K562 (cell line): Measurements from ENCODE around the gene PLA2G4A. TPM values are rescaled to one million over a fixed set of nuclear protein-coding genes. Genes with fewer than 3 reads are reported as not detected.

Experiments
- ATAC-seq: fragments of 200-7000 bp; cut with Tn5 transposase; 3 replicates; pipeline ENCODE4 v1.9.1; 2020; ENCODE audit warnings: moderate library complexity
- BruUV-seq: library from RNA; stranded (reverse); fragments of 400-500 nt; replicated peaks from 2 replicates; lab custom pipeline; 2021; lab: Mats Ljungman, UMichigan
- CTCF ChIA-PET: fragments of 300-600 bp; formaldehyde crosslinking; extraction: SDS; loops from one replicate; lab custom pipeline; 2021; ENCODE audit warnings: low intra/inter-chr PET ratio; lab: Yijun Ruan, JAX
- POLR2A ChIA-PET: fragments of 300-600, 350-650 bp; sonication (Branson Sonifier 250); formaldehyde crosslinking; extraction: SDS; loops from one replicate; lab custom pipeline; 2021; ENCODE audit warnings: antibody characterized with exemption, inconsistent platforms; lab: Yijun Ruan, JAX
- DNase-seq, 4 experiments: peaks; one replicate each; pipeline versions ENCODE4 v3.0.0 to v3.0.0-alpha.2; 2011 to 2018; ENCODE audit warnings: low spot score in 3 of 4, mixed read lengths in 3 of 4; ENCODE audit errors: extremely low read depth in 1 of 4
- FAIRE-seq: peaks from 2 replicates; lab custom pipeline; 2011; peaks lifted over from hg19 to GRCh38; lab: Jason Lieb, UNC
- H2AFZ ChIP-seq: 2 replicates; pipeline ENCODE4 v1.6.0; 2011; ENCODE audit warnings: low read depth, low read length, control low read depth, inconsistent platforms
- H3K27ac ChIP-seq: fragments of 200-600 bp; 3 replicates; pipeline ENCODE4 v1.8.0; 2011; ENCODE audit warnings: low read depth, mild to moderate bottlenecking, control low read depth, inconsistent platforms, low read length, moderate library complexity, mixed read lengths; ENCODE audit errors: extremely low read depth
- H3K27me3 ChIP-seq, 2 experiments: fragments of 300-600 bp in 1 of 2; 2 replicates in 1 of 2; 3 replicates in 1 of 2; pipeline versions ENCODE4 v1.6.0 to v1.8.0; 2011; ENCODE audit warnings: inconsistent platforms in 2 of 2, low read length in 2 of 2, mild to moderate bottlenecking in 1 of 2, mixed read lengths in 1 of 2, moderate library complexity in 1 of 2; ENCODE audit not compliant: control insufficient read depth in 2 of 2, insufficient read depth in 2 of 2
- H3K36me3 ChIP-seq: fragments of 300-600 bp; 3 replicates; pipeline ENCODE4 v1.8.0; 2011; ENCODE audit warnings: mild to moderate bottlenecking, low read length, inconsistent platforms; ENCODE audit not compliant: control insufficient read depth, insufficient read depth
- H3K4me1 ChIP-seq, 2 experiments: fragments of 200-600 bp in 1 of 2; replicated peaks in 1 of 2; 2 replicates in 1 of 2; 3 replicates in 1 of 2; pipeline versions ENCODE4 v1.5.1 to v1.8.0; 2011; ENCODE audit warnings: inconsistent platforms in 2 of 2, low read length in 2 of 2, mild to moderate bottlenecking in 1 of 2, mixed read lengths in 1 of 2, moderate library complexity in 1 of 2; ENCODE audit not compliant: control insufficient read depth in 2 of 2, insufficient read depth in 2 of 2
- H3K4me2 ChIP-seq: 2 replicates; pipeline ENCODE4 v1.6.1; 2011; ENCODE audit warnings: low read length, control low read depth, inconsistent platforms, mixed read lengths; ENCODE audit not compliant: insufficient read depth
- H3K4me3 ChIP-seq: fragments of 200-600 bp; sonication (generic), shearing (Covaris generic); 2 replicates; pipeline ENCODE4 v1.5.1; 2016; ENCODE audit warnings: control low read depth, inconsistent platforms
- H3K79me2 ChIP-seq: fragments of 200-600 bp; 3 replicates; pipeline ENCODE4 v1.8.0; 2011; ENCODE audit warnings: low read length, inconsistent platforms; ENCODE audit not compliant: control insufficient read depth, insufficient read depth
- H3K9ac ChIP-seq, 2 experiments: 2 replicates each; pipeline versions ENCODE4 v1.6.0 to v1.6.1; 2011; ENCODE audit warnings: low read depth in 2 of 2, low read length in 2 of 2, control low read depth in 1 of 2, inconsistent platforms in 1 of 2, mild to moderate bottlenecking in 1 of 2, mixed read lengths in 1 of 2; ENCODE audit not compliant: insufficient read depth in 1 of 2
- H3K9me1 ChIP-seq: one replicate; pipeline ENCODE4 v1.6.0; 2011; ENCODE audit warnings: inconsistent platforms, mild to moderate bottlenecking, low read length, moderate library complexity; ENCODE audit not compliant: control insufficient read depth, insufficient read depth
- H3K9me3 ChIP-seq: replicated peaks from 2 replicates; pipeline ENCODE4 v1.5.1; 2011; ENCODE audit warnings: low read depth, low read length, inconsistent platforms; ENCODE audit not compliant: control insufficient read depth, insufficient read depth
- H4K20me1 ChIP-seq: replicated peaks from 2 replicates; pipeline ENCODE4 v1.6.1; 2011; ENCODE audit warnings: low read length, inconsistent platforms, mixed read lengths; ENCODE audit not compliant: control insufficient read depth, insufficient read depth
- ELF2 ChIP-seq: fragments of 250-450 bp; sonication (Bioruptor Pico); IDR thresholded peaks from 2 replicates; pipeline ENCODE4 v1.5.0; 2021; ENCODE audit warnings: mild to moderate bottlenecking
- GABPA ChIP-seq: fragments of 200-800 bp; sonication (Bioruptor generic); conservative IDR thresholded peaks from 2 replicates; pipeline ENCODE4 v1.6.1; 2016; ENCODE audit warnings: low read depth, missing genetic modification characterization, missing compliant biosample characterization
- SRSF9 ChIP-seq: fragments of 200-400 bp; formaldehyde crosslinking; IDR thresholded peaks from 2 replicates; pipeline ENCODE4 v1.6.1; 2017; ENCODE audit warnings: low read depth, low read length, borderline replicate concordance
- ZNF780A ChIP-seq: fragments of 250-450 bp; sonication (Bioruptor Pico); IDR thresholded peaks from 2 replicates; pipeline ENCODE4 v1.5.0; 2021; ENCODE audit warnings: mild to moderate bottlenecking
- WGBS: fragments of 100-300 bp; shearing (Covaris generic); methylation state at CpG from one replicate; pipeline ENCODE4 v1.1.6; 2016; ENCODE audit warnings: low coverage, mixed read lengths; ENCODE audit not compliant: insufficient coverage; ENCODE audit errors: missing lambda C conversion rate; 5-methylcytosine and 5-hydroxymethylcytosine counted together
- in situ Hi-C: fragments of 300-500 bp; cut with MboI; formaldehyde crosslinking; loops from 4 replicates; pipeline ENCODE4 v1.15.0; 2018; ENCODE audit warnings: inconsistent platforms, mixed read lengths
- intact Hi-C: fragments of 100-400 bp; cut with micrococcal nuclease; formaldehyde crosslinking; loops from 2 replicates; pipeline ENCODE4 v1.14.2; 2022
- polyA plus RNA-seq, 8 experiments: library from polyadenylated mRNA; depleted of rRNA in 4 of 8; stranded (reverse) in 5 of 8; unstranded in 3 of 8; fragments of >200 nt; fragmentation: Nextera tagmentation in 2 of 8; fragmentation: Illumina TruSeq in 1 of 8; extraction: Ambion mirVana in 2 of 8; extraction: Trizol in 1 of 8; gene quantifications; 2 replicates each; pipeline versions ENCODE4 v1.2.1 to v1.2.3, GENCODE V29; 2011 to 2014; ENCODE audit warnings: inconsistent platforms in 1 of 8, missing spikeins in 1 of 8
- total RNA-seq, 7 experiments: library from RNA; depleted of rRNA in 6 of 7; stranded (reverse); fragments of >200 nt in 6 of 7; fragmentation: Illumina TruSeq in 2 of 7; extraction: Trizol in 2 of 7; gene quantifications; 2 replicates each; pipeline versions ENCODE4 v1.2.1 to v1.2.3, GENCODE V29; 2011 to 2021; ENCODE audit warnings: low replicate concordance in 1 of 7
- TF ChIP-seq, protein P1 (sequence below): sonication (generic); IDR thresholded peaks from 2 replicates; pipeline ENCODE4 v1.6.1; 2016

PLA2G4A gene
- total and polyA plus RNA-seq, 9 of the 15 experiments (the other 6 are each of a cell fraction or from before 2014, with no cell fraction given): 0.04 to 0.71 (median 0.22) TPM; not detected in 4

- TF ChIP-seq SRSF9 (no peak), ELF2 (CRISPR knock-in tag) (no peak), GABPA (tag) (no peak), ZNF780A (CRISPR knock-in tag) (no peak)
- TF ChIP-seq, all 486 proteins: peak for 0
Observed at GRCh38 chr1:186843931-186844330, 15.2 kb downstream of the PLA2G4A start (continued).

DNA sequence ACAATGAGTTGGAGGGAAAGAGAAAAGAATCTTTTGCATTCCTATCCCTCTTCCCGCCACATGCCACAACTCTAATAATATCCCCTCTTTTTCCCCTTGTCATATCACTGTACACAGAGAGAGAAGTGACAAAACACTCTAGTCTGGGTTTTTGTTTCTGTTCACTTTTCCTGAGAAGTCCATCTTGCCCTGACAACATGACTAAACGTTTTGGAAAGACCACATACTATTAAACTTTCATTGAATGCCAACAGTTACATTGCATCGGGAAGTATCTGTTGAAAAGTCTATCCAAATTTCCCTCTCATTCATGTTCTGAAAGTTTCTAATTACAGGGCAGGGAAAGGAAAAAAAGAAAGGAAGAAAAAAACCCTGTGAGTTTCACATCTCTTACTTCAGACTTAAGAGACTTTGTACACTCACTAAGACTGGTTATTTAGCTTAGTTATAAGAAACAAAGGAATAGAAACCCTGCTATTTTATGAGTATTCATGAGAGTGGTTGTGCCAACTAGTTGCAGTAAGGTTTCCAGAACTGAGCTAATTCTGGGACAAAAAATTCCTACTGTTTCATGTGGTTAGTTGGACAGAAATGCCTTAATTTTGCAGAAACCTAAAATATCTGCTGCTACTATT is 16.9 kb downstream of the PLA2G4A start:
- ChIA-PET POLR2A (no interaction called here), CTCF (no interaction called here)
- BruUV-seq: no TSS peak
- Histone ChIP-seq H3K27ac (no peak overlapping the region), H3K4me1 (no peaks in the 10 kb centered on the region), H3K9me3 (no peaks in the 10 kb centered on the region), H3K36me3 (no peaks in the 10 kb centered on the region), H4K20me1 (no peaks in the 10 kb centered on the region), H3K9me1 (no peaks in the 10 kb centered on the region), H3K9ac (no peak overlapping the region), H3K27me3 (no peaks in the 10 kb centered on the region), H3K4me3 (no peak overlapping the region), H3K79me2 (no peaks in the 10 kb centered on the region), H2AFZ (no peak overlapping the region), H3K4me2 (no peak overlapping the region)
- FAIRE-seq: no peak
- TF ChIP-seq, protein P1, sequence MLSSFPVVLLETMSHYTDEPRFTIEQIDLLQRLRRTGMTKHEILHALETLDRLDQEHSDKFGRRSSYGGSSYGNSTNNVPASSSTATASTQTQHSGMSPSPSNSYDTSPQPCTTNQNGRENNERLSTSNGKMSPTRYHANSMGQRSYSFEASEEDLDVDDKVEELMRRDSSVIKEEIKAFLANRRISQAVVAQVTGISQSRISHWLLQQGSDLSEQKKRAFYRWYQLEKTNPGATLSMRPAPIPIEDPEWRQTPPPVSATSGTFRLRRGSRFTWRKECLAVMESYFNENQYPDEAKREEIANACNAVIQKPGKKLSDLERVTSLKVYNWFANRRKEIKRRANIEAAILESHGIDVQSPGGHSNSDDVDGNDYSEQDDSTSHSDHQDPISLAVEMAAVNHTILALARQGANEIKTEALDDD: no peak
- no peak for DNase-seq
- 2% methylated on average over 3 of the region's 3 CpGs for WGBS
- no peak for ATAC-seq
- intact Hi-C loops: no loop called here
- in situ Hi-C loops: no loop called here
